Panc1 (cell line): ENCODE results near the gene SLC6A6.

Experiments
- SIN3A ChIP-seq: IDR thresholded peaks from 2 replicates; pipeline ENCODE4 v1.6.1; 2012; ENCODE audit warnings: low read depth, mild to moderate bottlenecking, low read length, moderate library complexity, borderline replicate concordance; ENCODE audit not compliant: insufficient read depth
- TF ChIP-seq, protein P1 (sequence below): fragments of 450-650 bp; IDR thresholded peaks from 2 replicates; pipeline ENCODE4 v1.5.1; 2017; ENCODE audit warnings: mild to moderate bottlenecking

DNA sequence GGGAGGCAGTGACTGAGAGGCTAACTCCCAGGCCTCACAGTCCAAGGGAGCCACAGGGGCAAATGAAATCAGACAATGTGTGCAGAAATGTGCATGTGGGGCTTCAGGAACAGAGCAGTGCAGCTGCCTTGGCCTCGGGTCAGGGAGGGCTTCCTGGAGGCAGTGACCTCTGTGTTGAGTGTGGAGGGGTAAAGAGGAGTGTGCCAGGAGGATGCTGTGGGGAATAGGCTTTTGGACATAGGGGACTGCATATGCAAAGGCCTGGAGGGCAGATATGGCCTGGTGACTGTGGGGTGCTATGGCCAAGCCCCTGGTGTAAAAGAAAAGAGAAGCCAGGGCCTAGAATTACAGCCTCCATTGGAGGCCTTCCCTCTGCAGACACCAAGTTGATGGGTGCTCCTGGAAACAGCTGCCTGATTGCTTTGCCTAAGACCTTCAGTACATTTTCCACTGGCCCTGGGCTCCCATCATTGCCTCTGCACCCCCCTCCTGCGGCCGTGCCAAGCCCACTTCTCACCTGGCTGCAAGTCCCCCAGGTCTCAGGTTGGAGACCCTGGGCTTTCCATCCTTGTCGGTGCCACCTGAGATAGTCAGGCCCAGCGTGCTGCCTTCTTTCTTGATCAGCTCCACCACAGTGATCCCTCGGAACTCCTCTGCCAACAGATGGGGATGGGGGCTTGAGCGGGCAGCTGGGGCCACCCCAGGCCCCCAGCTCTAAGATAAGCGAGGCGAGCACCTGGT, 122.7 kb downstream of the SLC6A6 start:
- TF ChIP-seq, protein P1, sequence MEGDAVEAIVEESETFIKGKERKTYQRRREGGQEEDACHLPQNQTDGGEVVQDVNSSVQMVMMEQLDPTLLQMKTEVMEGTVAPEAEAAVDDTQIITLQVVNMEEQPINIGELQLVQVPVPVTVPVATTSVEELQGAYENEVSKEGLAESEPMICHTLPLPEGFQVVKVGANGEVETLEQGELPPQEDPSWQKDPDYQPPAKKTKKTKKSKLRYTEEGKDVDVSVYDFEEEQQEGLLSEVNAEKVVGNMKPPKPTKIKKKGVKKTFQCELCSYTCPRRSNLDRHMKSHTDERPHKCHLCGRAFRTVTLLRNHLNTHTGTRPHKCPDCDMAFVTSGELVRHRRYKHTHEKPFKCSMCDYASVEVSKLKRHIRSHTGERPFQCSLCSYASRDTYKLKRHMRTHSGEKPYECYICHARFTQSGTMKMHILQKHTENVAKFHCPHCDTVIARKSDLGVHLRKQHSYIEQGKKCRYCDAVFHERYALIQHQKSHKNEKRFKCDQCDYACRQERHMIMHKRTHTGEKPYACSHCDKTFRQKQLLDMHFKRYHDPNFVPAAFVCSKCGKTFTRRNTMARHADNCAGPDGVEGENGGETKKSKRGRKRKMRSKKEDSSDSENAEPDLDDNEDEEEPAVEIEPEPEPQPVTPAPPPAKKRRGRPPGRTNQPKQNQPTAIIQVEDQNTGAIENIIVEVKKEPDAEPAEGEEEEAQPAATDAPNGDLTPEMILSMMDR, result no peak
- TF ChIP-seq SIN3A, result no peak
